ENCODE data around the gene CGNL1. TPM values are rescaled to one million over a fixed set of nuclear protein-coding genes. Genes with fewer than 3 reads are reported as not detected.
A peak's percentile ranks its signal among the peaks of the same experiment; 100 is the strongest.

CGNL1 gene
- total RNA-seq, 8 experiments from 2014 or later = 0.54 to 24.7 (median 0.82) TPM

- WGBS, 10 experiments = 43 to 100% (median 88%) methylated on average over 1 to 3 of the region's 4 CpGs; no CpG with 5 or more reads in 1 of the 10 experiments
- Histone ChIP-seq H3K4me1 (replicated peaks in 1 of 2) (peaks cover 0 to 5% of the 10 kb centered on the region in 2 donors), H3K27ac (no peak overlapping the region), H3K4me3 (no peak overlapping the region)
- ATAC-seq (replicated peaks in 6 of 8) = no peak
- in situ Hi-C loops (cut with MboI; ENCODE audit: low pct_unique_long_range_greater_than_20kb in 2 of 9, low sequenced_read_pairs in 9 of 9, unreplicated experiment in 9 of 9) = loop anchor here in 1 of 9 experiments (10.0 kb wide), 1 partner anchor 175 kb away; no protein-coding TSS in a partner anchor
These were observed 143.5 kb downstream of the CGNL1 start for GRCh38 chr15:57519806-57520205.

DNA sequence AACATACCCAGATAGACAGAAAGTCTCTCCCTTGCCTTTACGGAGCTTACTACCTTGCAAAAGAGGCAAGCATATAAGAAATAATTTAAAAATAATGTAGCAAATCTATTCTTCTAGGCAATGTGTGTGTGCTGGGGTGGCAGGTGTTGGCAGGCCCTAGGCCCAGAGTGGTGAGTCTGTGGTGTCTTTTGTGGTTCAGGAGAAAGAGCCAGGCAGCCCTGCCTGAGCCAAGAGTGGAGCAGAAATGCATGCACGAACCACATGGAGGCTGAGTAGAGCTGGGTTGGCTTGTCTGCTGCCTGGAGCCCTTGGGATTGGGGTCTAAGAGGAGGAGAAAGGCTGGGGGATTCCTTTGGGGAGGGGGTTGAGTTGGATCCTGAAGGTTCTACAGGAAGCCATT lies 145.2 kb downstream of the CGNL1 start:
- Histone ChIP-seq H3K4me1 (replicated peaks in 1 of 2) (peaks cover 0 to 5% of the 10 kb centered on the region in 2 donors), H3K4me3 (no peak overlapping the region), H3K27ac (no peak overlapping the region)
- in situ Hi-C loops (cut with MboI; ENCODE audit: low pct_unique_long_range_greater_than_20kb in 2 of 9, low sequenced_read_pairs in 9 of 9, unreplicated experiment in 9 of 9) = loop anchor here in 1 of 9 experiments (10.0 kb wide), 1 partner anchor 177 kb away; no protein-coding TSS in a partner anchor
- 83 to 100% (median 100%) methylated on average over 1 to 2 of the region's 2 CpGs; no CpG with 5 or more reads in 3 of the 10 experiments for WGBS, 10 experiments
- no peak for ATAC-seq (replicated peaks in 6 of 8)

DNA sequence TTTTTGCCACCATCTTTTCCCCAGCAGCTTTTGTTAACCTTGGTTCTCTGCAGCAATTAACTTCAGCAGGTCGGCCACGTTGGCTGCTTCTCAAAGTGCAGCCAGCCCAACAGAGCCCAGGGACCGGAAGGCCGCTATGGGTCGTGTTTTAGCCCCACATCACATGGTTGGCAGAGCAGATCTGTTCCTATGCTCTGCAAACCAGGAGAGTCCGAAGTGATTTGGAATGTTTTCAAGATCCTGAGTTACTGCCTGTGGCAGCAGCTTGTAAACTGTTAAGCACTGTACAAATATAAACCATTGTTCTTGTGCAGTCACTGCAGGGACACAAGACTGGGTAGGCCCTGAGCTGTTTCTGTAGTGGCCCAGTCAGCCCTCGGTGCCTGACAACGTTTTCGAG lies 145.8 kb downstream of the CGNL1 start:
- Histone ChIP-seq H3K4me3 (no peak overlapping the region), H3K4me1 (replicated peaks in 1 of 2) (peaks cover 0 to under 1% of the 10 kb centered on the region in 2 donors), H3K27ac (no peak overlapping the region)
- ATAC-seq (replicated peaks in 6 of 8) = peak in 3 of 8 experiments; percentile 59 to 88 (median 67)
- in situ Hi-C loops (cut with MboI; ENCODE audit: low pct_unique_long_range_greater_than_20kb in 2 of 9, low sequenced_read_pairs in 9 of 9, unreplicated experiment in 9 of 9) = loop anchor here in 1 of 9 experiments (10.0 kb wide), 1 partner anchor 177 kb away; no protein-coding TSS in a partner anchor
- 20 to 100% (median 90%) methylated on average over 1 to 8 of the region's 9 CpGs; no CpG with 5 or more reads in 3 of the 10 experiments for WGBS, 10 experiments

GRCh38 chr15:57525581-57525980 lies 149.3 kb downstream of the CGNL1 start:
- peaks cover 4% of the 10 kb centered on the region in 2 donors for H3K4me1 ChIP-seq (replicated peaks in 1 of 2)
- 39 to 100% (median 84%) methylated on average over 2 of the region's 2 CpGs; no CpG with 5 or more reads in 2 of the 10 experiments for WGBS, 10 experiments
- H3K27ac ChIP-seq = no peak overlapping the region
- in situ Hi-C loops (cut with MboI; ENCODE audit: low pct_unique_long_range_greater_than_20kb in 2 of 9, low sequenced_read_pairs in 9 of 9, unreplicated experiment in 9 of 9) = loop anchor here in 5 of 9 experiments (5.0 to 25.0 kb wide), 4 partner anchors 181 to 1038 kb away; no protein-coding TSS in a partner anchor
- ATAC-seq (replicated peaks in 6 of 8) = no peak
- no peak overlapping the region for H3K4me3 ChIP-seq

DNA sequence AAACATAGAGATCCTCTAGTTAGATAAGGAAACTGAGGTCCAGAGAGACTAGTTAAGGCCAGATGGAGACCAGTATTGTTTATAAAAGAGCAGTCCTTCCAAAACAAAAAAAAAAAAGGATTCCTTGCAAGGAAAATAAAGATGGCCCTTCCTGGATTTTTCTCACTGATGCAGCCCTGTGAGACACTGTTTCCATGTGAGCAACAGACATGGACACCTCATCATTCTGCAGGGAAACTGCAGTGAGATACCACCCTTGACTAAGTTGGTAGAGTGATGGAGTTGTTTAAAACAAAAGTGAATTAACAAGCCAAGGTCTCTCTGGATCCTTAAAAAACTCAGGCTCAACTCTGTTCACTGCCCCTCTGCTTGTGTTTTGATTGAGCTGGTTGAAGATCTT lies 149.8 kb downstream of the CGNL1 start:
- ATAC-seq (replicated peaks in 6 of 8) = no peak
- Histone ChIP-seq H3K4me3 (no peak overlapping the region), H3K27ac (no peak overlapping the region), H3K4me1 (replicated peaks in 1 of 2) (peaks cover 4 to 9% of the 10 kb centered on the region in 2 donors)
- in situ Hi-C loops (cut with MboI; ENCODE audit: low pct_unique_long_range_greater_than_20kb in 2 of 9, low sequenced_read_pairs in 9 of 9, unreplicated experiment in 9 of 9) = loop anchor here in 5 of 9 experiments (5.0 to 25.0 kb wide), 4 partner anchors 181 to 1039 kb away; no protein-coding TSS in a partner anchor

DNA sequence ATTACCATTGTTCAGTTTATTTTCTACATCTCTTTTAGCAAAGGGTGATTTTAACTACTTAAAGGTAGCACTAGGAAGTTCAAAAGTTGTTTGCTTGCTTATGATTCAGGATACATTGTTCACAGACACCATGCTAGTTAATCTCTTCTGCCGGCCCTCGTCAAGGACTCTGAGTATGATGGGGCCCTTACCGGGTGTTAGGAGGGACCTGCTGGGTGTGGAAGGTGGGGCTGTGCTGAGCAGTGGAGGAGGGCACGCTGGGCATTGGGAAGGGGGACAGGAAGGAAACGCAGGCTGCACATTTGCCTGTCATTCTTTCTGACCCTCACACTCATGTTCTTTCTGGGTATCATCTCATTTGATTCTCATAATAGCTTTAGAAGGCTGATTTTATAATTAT lies 150.3 kb downstream of the CGNL1 start:
- Histone ChIP-seq H3K4me3 (no peak overlapping the region), H3K4me1 (replicated peaks in 1 of 2) (peaks cover 4 to 11% of the 10 kb centered on the region in 2 donors), H3K27ac (no peak overlapping the region)
- WGBS, 10 experiments = 60 to 100% (median 80%) methylated on average over 1 to 5 of the region's 5 CpGs; no CpG with 5 or more reads in 5 of the 10 experiments
- ATAC-seq (replicated peaks in 6 of 8) = no peak
- in situ Hi-C loops (cut with MboI; ENCODE audit: low pct_unique_long_range_greater_than_20kb in 2 of 9, low sequenced_read_pairs in 9 of 9, unreplicated experiment in 9 of 9) = loop anchor here in 5 of 9 experiments (5.0 to 25.0 kb wide), 4 partner anchors 182 to 1039 kb away; no protein-coding TSS in a partner anchor

GRCh38 chr15:57527382-57528091 lies 151.2 kb downstream of the CGNL1 start:
- peak; percentile 66 to 87 (median 84) for ATAC-seq (replicated peaks in 6 of 8)
- no peak overlapping the region for H3K4me3 ChIP-seq
- H3K27ac ChIP-seq = no peak overlapping the region
- WGBS, 10 experiments = 0 to 82% (median 40%) methylated on average over 1 to 8 of the region's 9 CpGs; no CpG with 5 or more reads in 1 of the 10 experiments
- H3K4me1 ChIP-seq (replicated peaks in 1 of 2) = peaks cover 4 to 11% of the 10 kb centered on the region in 2 donors
- in situ Hi-C loops (cut with MboI; ENCODE audit: low pct_unique_long_range_greater_than_20kb in 2 of 9, low sequenced_read_pairs in 9 of 9, unreplicated experiment in 9 of 9) = loop anchor here in 5 of 9 experiments (5.0 to 25.0 kb wide), 4 partner anchors 183 to 1040 kb away; no protein-coding TSS in a partner anchor

DNA sequence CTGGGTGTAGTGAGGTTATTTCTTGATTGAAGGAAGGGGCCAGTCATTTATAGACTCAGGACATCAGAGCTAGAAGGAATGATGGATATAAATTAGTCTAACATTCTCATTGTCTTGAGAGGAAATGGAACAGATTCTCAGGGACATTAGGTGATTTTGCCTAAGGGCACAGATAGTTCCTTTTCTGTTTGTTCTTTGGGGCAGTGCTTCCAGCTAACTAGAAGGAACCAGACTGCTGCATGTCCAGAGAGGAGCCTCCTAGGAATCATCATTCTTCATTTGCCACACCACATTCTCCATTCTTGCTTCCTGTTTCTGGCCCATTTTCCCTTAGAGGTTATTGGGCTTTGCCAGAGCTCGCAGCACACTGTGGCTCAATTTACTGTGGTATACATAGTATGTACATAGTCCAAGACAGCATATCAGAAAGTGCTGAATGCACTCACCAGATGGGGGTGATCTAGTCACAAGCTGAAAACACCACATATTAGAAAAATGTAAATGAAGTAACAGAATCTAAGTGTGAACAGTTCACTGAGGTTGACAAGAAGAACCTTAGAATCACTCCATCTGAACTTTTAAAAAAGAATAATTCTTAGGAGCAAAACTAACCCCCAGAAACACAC lies 152.7 kb downstream of the CGNL1 start:
- 0 to 100% (median 0%) methylated on average over 1 of the region's 1 CpG; no CpG with 5 or more reads in 5 of the 10 experiments for WGBS, 10 experiments
- ATAC-seq (replicated peaks in 6 of 8) = peak in 3 of 8 experiments; percentile 69 to 77 (median 75)
- in situ Hi-C loops (cut with MboI; ENCODE audit: low pct_unique_long_range_greater_than_20kb in 2 of 9, low sequenced_read_pairs in 9 of 9, unreplicated experiment in 9 of 9) = loop anchor here in 5 of 9 experiments (5.0 to 25.0 kb wide), 4 partner anchors 184 to 1042 kb away; no protein-coding TSS in a partner anchor
- H3K4me1 ChIP-seq (replicated peaks in 1 of 2) = peaks cover 9 to 11% of the 10 kb centered on the region in 2 donors
- H3K4me3 ChIP-seq = no peak overlapping the region
- H3K27ac ChIP-seq = no peak overlapping the region

DNA sequence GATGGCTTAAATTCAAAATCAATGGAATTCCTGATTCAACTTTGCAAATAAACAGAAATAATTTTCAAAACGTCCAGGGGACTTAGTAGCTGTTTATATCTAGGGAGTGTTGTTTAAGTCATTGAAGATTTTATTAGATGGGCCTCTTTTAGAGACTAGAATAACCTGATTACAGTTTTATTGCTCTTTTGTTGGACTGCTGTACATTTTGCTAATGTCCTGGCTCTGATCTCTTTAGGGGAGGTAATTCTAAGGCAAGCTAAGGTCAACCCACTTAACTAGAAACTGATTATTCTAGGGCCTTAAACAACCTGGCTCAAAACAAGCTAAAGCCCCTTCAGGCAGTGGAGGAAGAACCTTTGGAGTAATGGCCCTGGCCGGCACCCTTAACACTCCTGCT lies 153.4 kb downstream of the CGNL1 start:
- WGBS, 10 experiments = 0 to 100% (median 45%) methylated on average over 1 to 2 of the region's 2 CpGs; no CpG with 5 or more reads in 2 of the 10 experiments
- no peak overlapping the region for H3K27ac ChIP-seq
- no peak for ATAC-seq (replicated peaks in 6 of 8)
- in situ Hi-C loops (cut with MboI; ENCODE audit: low pct_unique_long_range_greater_than_20kb in 2 of 9, low sequenced_read_pairs in 9 of 9, unreplicated experiment in 9 of 9) = loop anchor here in 8 of 9 experiments (5.0 to 25.0 kb wide), 5 partner anchors 185 to 1042 kb away; no protein-coding TSS in a partner anchor
- H3K4me3 ChIP-seq = no peak overlapping the region
- peaks cover 9 to 11% of the 10 kb centered on the region in 2 donors for H3K4me1 ChIP-seq (replicated peaks in 1 of 2)

- H3K4me1 ChIP-seq (replicated peaks in 1 of 2) = peaks cover 13 to 19% of the 10 kb centered on the region in 2 donors
- in situ Hi-C loops (cut with MboI; ENCODE audit: low pct_unique_long_range_greater_than_20kb in 2 of 9, low sequenced_read_pairs in 9 of 9, unreplicated experiment in 9 of 9) = loop anchor here in 7 of 9 experiments (5.0 to 25.0 kb wide), 5 partner anchors 188 to 1046 kb away; no protein-coding TSS in a partner anchor
- ATAC-seq (replicated peaks in 6 of 8) = peak in 3 of 8 experiments; percentile 12 to 50 (median 27)
- whole genome bisulfite sequencing, 10 experiments = 61 to 100% (median 77%) methylated on average over 1 to 5 of the region's 6 CpGs; no CpG with 5 or more reads in 2 of the 10 experiments
- no peak overlapping the region for H3K27ac ChIP-seq
- H3K4me3 ChIP-seq = no peak overlapping the region
These were observed 156.6 kb downstream of the CGNL1 start for GRCh38 chr15:57532731-57533447.

GRCh38 chr15:57533448-57533799 lies 157.1 kb downstream of the CGNL1 start:
- Histone ChIP-seq H3K4me3 (no peak overlapping the region), H3K4me1 (replicated peaks in 1 of 2) (peaks cover 13 to 24% of the 10 kb centered on the region in 2 donors), H3K27ac (no peak overlapping the region)
- peak in 5 of 8 experiments; percentile 17 to 62 (median 33) for ATAC-seq (replicated peaks in 6 of 8)
- in situ Hi-C loops (cut with MboI; ENCODE audit: low pct_unique_long_range_greater_than_20kb in 2 of 9, low sequenced_read_pairs in 9 of 9, unreplicated experiment in 9 of 9) = loop anchor here in 7 of 9 experiments (5.0 to 25.0 kb wide), 5 partner anchors 189 to 1046 kb away; no protein-coding TSS in a partner anchor
- 20 to 100% (median 69%) methylated on average over 1 to 5 of the region's 5 CpGs for WGBS, 10 experiments

GRCh38 chr15:57534281-57534680 lies 158.0 kb downstream of the CGNL1 start:
- WGBS, 10 experiments = 8 to 60% (median 55%) methylated on average over 1 to 5 of the region's 6 CpGs; no CpG with 5 or more reads in 3 of the 10 experiments
- no peak for ATAC-seq (replicated peaks in 6 of 8)
- no peak overlapping the region for H3K4me3 ChIP-seq
- no peak overlapping the region for H3K27ac ChIP-seq
- peaks cover 13 to 27% of the 10 kb centered on the region in 2 donors for H3K4me1 ChIP-seq (replicated peaks in 1 of 2)
- in situ Hi-C loops (cut with MboI; ENCODE audit: low pct_unique_long_range_greater_than_20kb in 2 of 9, low sequenced_read_pairs in 9 of 9, unreplicated experiment in 9 of 9) = loop anchor here in 7 of 9 experiments (5.0 to 25.0 kb wide), 5 partner anchors 189 to 1047 kb away; no protein-coding TSS in a partner anchor
